DMS 273 treated with DMSO at 0.1 percent for 48 hours (cell line): ENCODE measurements around the gene ARHGEF2.
A peak's percentile ranks its signal among the peaks of the same experiment; 100 is the strongest.
"Not testable (repeated sequence)": the region's sequence is repeated elsewhere in the genome, so short reads cannot be mapped to it uniquely, and the experiment has no call there.

Source experiments
- DNase-seq: peaks from one replicate; lab custom pipeline; 2025; lab: John Stamatoyannopoulos, UW

ARHGEF2 gene

DNA sequence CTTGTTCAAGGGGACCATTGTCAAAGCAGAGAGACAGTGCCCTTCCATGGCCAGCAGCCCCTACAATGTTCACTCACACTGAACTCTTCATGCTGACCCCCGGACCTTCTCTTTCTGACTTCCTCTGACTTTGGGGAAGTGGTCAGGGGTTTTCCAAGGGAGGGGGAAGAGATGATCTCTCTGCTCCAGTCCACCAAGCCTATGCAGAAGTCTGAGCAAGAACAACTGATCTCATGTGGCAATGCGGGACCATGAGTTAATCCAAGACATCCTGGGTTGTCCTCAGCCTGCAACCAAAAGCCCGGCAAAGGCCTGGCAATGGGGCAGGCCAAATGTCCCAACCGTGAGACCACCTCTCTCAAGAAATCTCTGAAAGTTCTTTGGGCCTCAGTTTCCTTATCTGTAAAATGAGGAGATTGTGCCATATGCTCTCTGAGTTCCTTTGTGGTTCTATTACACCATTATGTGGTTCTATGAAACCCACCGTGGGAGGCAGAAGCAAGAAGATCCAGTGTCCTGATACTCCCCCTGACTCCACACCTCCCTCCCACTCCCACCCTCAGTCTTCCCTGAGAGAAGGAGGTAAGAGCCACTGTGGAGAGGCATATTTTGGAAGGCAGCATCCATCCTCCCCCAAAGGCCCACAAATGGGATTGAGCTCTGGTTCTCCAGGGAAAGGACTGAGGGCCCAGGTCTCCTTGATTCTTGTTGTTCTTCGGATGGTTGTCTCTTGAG lies 11.8 kb upstream of the ARHGEF2 start:
- no peak for DNase-seq

- DNase-seq = no peak
These were observed 11.1 kb upstream of the ARHGEF2 start for GRCh38 chr1:155989242-155990004.

- not testable (repeated sequence) for DNase-seq
These were observed 6.7 kb upstream of the ARHGEF2 start for GRCh38 chr1:155984903-155985645.

DNA sequence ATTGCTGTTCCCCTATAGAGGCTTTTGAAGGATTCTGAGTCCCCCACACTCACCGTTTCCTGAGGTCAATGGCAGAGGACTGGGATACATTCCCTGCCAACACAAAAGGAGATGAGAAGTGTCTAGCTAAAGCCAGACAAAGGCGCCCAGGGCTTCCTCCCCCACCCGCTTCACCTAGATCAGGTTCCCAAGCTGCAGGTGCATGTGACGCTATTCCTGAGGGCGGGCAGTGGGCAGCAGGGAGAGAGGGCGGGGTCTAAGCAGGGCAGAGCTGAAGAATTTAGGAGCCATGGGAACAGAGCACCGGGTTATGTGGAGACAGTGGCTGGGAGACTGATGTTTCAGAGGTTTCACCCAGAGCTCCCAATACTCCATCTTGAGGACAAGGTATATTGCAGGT lies 6.0 kb upstream of the ARHGEF2 start:
- no peak for DNase-seq

DNA sequence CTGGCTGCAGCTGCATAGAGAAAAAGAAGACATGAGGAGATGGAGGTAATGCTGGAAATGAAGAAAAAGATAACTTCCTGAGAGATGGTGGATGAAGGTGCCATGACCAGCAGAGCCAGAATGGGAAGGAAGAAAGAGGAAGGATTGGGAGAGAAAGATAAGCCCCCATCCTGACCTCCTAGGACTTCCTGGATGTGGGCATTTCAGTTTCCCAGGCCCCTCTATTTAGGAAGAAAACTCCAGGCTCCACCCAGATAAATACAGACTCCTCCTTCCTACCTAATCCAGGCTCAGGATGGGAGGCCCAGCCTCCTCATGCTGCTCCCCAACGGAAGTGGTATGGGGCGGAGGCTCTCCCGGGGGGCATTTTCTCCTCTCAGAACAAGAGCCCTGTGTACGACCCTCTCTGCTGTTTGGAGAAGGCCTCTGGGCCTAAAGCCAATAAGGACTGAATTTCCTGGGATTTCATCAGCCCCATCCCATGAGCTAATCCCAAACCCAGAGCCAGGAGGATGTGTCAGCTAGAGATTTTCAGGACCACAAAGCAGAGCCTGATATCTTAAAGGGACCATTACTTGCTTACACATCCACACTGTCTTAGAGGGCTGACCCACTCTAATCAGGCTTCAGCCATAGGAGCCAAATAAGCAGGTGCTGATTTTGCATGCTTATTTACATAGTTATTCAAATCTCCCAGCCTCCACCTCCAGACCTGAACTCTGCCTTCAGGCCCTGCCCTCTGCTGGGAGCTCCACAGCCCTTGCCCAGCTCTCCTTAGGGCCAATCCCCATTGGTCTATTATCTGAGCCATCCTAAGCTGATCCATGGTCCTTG lies 5.1 kb upstream of the ARHGEF2 start:
- no peak for DNase-seq

DNA sequence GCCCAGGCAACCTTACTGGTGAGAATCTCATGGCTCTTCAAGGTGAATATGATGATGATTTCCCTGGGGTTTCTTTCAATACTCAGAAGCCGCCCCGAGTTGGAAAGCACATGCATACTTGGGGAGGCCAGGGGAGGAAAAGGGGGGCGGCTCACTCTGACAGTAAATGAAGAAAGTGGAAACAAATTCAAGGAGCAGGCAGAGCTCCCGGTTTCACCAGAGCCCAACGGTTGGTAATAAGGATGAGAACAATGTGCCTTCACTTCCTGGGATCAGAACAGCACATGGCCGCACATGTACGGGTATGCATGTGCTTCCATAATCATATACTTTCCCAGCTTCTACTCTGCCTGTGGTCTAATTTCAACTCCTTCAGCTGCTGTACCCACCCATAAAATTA lies 3.8 kb upstream of the ARHGEF2 start:
- DNase-seq = no peak

- no peak for DNase-seq
These were observed 3.1 kb upstream of the ARHGEF2 start for GRCh38 chr1:155981266-155982088.

GRCh38 chr1:155979597-155980343 lies 1.4 kb upstream of the ARHGEF2 start:
- DNase-seq = no peak

DNA sequence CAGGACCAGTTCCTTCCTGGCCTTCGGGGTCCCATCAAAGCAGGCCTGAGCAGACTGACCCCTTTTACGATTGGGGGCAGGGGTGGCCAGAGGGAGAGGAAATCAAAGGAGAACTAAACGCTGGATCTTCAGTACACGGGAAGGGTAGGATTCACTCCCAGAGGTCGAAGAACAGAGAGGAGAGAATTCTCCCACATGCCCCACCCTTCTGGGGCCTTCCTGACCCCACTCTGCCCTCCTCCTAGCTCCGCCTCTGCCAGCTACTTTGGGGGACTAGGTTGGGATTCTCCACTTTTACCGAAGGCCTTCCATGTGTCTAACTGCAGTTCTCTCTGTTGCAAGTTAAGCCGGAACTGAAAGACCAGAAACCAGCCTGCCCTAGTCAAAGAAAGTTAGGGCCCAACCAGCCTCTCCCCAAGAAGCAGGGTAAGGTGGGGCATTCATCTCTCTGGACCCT lies 654 bp upstream of the ARHGEF2 start:
- no peak for DNase-seq

DNA sequence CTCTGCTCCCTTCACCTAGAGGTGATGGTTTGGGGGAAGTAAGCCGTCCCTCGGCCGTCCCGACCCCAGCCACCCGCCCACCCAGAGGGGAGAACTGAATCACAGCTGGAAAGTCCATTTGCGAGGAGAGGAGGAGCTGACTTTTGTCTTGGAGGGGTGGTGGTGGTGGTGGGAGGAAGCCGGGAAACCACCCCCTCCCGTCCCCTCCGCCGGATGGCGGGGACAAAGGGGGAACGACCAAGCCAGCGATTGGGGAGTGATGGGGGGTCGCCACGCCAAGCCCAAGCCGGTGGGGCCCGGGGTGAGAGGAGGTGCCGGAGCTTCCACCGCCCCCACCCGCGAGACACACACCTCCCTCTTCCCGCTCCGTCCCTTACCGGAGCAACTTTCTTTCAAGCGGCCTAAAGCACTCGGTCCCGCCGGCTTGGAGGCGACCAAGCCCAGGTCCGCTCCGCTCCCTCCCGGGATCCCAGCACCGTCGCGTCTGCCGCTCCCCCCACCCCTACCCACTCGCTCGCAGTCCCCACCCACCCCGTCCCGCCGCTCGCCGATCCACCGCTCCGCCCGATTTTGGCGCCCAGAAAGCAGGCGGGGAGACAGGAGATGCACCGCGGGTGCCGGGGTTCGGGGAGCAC lies 540 bp downstream of the ARHGEF2 start:
- no peak for DNase-seq

DNA sequence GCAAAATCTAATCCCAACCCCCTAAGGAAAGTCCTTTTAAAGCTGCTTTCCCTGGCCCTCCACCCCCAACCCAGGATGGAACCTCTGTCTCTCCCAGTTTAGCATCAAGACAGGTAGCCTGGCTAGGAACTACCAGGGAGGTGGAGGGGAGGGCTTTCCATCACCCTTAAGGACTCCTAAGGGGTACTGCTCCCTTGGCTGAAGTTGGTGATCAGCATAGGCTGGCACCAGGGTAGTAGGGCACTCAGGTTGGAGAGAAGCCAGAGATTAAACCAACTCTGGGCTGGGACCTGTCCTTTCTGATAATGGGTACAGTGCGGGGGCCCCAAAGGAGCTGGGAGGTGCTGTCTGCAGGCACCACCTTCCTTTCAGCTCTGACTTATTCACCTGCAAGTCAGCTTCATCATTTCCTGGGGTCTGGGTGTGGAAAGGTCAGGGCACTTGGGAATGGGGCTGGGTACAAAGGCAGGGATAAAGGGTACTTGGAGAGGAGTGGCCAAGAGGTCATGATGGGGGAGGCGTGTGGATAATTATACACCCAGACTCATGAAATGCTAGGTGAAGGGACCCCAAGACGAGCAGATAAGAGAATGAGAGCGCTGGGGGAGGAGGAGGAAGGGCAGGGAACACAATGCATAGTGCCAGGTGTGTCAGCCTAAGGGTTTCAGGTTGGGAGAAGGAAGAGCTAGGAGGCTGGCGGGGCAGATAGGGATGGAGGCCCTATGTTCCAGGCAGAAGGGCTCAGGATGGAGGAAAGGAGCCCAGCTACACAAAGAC lies 1.2 kb downstream of the ARHGEF2 start:
- DNase-seq = no peak

DNA sequence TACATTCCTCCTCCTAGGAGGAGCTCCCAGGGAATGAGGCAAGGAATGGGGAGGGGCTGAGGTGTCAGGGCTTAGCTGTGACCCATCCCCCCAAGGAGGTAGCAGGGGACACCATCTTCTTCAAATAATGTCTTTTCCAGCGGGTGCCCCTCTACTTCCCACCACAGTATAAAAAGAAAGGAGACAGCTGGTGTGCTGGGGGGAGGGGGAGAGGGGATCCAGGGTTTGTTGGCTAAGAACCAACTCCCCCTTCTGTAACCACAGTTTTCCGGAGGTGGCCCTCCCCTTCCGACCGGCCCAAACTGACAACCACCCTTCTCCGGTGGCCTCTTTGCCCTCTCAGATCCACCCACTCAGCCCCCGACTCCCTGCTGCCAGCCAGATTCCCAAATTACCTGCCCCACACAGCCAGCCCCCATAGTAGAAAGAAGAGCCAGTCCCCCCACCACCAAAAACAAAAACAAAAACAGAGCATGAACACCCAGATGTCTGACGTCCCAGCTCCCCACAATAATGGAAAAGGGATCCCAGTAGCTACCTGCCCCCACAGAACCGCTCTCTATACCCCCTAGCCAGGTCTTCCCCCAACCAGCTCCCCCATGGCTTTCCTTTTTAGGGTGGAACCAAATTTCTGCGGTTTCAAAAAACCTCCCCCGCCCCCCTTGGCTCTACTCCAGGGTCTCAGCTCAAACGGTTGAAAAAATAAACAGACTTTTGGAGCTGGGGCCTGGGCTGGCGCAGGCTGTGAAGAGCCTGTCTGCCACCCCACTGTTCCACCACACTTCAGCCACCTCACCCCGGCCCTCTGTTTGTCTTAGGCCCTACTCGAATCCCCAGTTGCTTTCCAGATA lies 2.1 kb downstream of the ARHGEF2 start:
- peak; percentile 63 for DNase-seq

DNA sequence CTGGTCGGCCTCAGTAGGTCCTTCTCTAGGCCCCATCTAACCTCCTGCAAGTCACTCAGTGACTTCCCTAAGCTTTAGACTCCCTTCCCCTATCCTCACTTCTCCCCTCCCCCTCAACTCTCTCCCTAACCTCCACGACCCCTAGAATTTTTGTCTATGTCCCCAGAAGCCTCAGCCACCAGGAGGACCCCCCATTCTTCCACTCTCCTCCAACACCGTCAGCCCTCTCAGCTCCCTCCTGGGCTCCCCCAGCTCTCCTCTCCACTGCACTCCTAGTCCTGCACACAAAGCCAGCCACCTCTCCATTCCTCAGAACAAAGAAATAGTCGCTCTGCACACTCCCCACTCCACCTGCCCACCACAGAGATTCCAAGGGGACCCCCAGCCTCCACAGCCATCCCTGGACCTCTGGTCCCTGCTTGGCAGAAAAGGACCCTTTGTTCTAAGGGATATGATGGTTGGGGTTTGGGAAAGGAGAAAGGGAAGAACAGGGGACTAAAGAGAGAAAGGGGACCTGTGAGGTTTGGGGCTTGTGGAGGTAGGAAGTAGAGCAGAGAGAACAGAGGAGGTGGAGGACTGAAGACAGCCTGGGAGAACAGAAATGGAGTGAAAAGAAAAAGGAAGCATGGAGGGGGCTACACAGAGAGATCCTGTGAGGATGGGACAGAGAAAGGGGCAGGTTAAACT lies 2.8 kb downstream of the ARHGEF2 start:
- DNase-seq = no peak

DNA sequence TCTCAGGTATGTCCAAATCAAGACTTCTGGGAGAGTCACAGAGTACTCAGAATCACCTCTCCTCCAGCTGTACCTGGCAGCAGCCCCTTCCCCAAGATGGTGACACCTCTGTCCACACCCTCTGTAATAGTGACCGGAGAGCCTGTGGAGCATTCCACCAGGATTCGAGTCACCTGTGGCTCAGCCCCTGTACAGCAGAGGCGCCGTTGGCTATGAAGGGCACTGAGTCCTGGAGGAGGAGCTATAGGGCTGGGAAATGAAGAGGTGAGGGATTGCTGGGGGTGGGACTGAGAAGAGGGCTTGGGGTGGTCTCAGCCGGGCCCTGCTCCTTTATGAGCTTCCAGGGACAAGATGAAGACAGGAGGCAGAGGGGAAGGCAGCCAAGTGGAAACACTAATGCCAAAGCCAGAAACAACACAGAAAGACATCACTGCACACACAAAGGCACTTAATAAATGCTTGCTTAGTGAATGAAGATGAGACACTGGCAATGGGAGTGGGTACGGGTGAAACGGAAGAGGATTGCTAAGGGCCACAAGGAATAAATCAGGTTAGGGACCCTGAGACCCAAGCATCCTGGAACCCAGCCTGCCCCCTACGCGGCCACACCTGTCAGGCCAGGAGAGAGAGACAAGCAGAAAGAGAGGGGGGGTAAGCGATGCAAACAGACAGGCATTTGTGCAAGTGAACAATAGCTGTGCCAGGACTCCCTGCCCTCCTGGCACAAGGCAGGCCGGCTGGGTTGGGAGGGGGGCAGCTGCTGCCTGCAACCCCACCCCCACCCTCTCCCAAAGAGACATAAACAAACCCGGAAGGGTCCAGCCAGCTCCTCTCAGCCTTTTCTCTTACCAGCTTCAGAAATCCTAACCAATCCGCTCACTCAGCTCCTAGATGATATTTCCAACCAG lies 3.9 kb downstream of the ARHGEF2 start:
- no peak for DNase-seq

- DNase-seq = no peak
These were observed 4.6 kb downstream of the ARHGEF2 start for GRCh38 chr1:155973723-155974122.
